Colonic mucosa (tissue), 4 donors: Measurements from ENCODE around the gene SLC49A3. TPM values are rescaled to one million over a fixed set of nuclear protein-coding genes. Genes with fewer than 3 reads are reported as not detected.

Source experiments
- DNase-seq: peaks from one replicate; pipeline ENCODE4 v3.0.0-alpha.2; 2020
- H3K27ac ChIP-seq: fragments of 200-600 bp; one replicate; pipeline ENCODE4 v1.8.0; 2021
- H3K27me3 ChIP-seq: fragments of 200-600 bp; one replicate; pipeline ENCODE4 v1.8.0; 2021
- H3K36me3 ChIP-seq: fragments of 200-600 bp; one replicate; pipeline ENCODE4 v1.8.0; 2021
- H3K4me1 ChIP-seq: fragments of 200-600 bp; one replicate; pipeline ENCODE4 v1.8.0; 2021; ENCODE audit warnings: mild to moderate bottlenecking
- H3K4me3 ChIP-seq: fragments of 200-600 bp; one replicate; pipeline ENCODE4 v1.8.0; 2021
- H3K9ac ChIP-seq, 2 donors: one replicate each; pipeline ENCODE4 v1.7.0; 2013; ENCODE audit warnings: control low read depth in 2 of 2, low read depth in 2 of 2, low read length in 2 of 2
- H3K9me3 ChIP-seq: fragments of 200-600 bp; one replicate; pipeline ENCODE4 v1.8.0; 2021
- CTCF ChIP-seq: fragments of 200-600 bp; IDR thresholded peaks from one replicate; pipeline ENCODE4 v1.8.0; 2022; ENCODE audit warnings: antibody characterized with exemption, mild to moderate bottlenecking
- intact Hi-C: fragments of 100-400 bp; cut with DNase I; formaldehyde crosslinking; loops from one replicate; pipeline ENCODE4 v1.14.1; 2022
- total RNA-seq, 2 donors: library from RNA; stranded (reverse); fragmentation: NEBNext Ultra II Directional in 1 of 2; extraction: Animal tissue kit (Norgen Biotek cat#: 25700) in 1 of 2; gene quantifications; one replicate each; pipeline ENCODE4 v1.2.1, GENCODE V29; 2021
- donor health status: healthy.
- donor health status: DM: no; HTN: no; CAD: no.
- donor health status: DM: no; HTN: no; CAD: no.

The SLC49A3 gene
- total RNA-seq, 2 donors from 2014 or later = 7.1 to 8.4 TPM

GRCh38 chr4:717601-718320, 28.8 kb upstream of the SLC49A3 start:
- H3K9me3 ChIP-seq = no peaks in the 10 kb centered on the region
- TF ChIP-seq CTCF = no peak
- H3K36me3 ChIP-seq = no peaks in the 10 kb centered on the region
- no peak overlapping the region for H3K27ac ChIP-seq
- intact Hi-C loops = no loop called here
- no peak overlapping the region for H3K4me3 ChIP-seq
- no peaks in the 10 kb centered on the region for H3K4me1 ChIP-seq
- no peak for DNase-seq
- no peaks in the 10 kb centered on the region for H3K27me3 ChIP-seq
- no peak overlapping the region for H3K9ac ChIP-seq

GRCh38 chr4:714087-714486, 25.1 kb upstream of the SLC49A3 start:
- Histone ChIP-seq H3K9ac (no peak overlapping the region), H3K36me3 (no peaks in the 10 kb centered on the region), H3K27me3 (no peaks in the 10 kb centered on the region), H3K4me1 (no peaks in the 10 kb centered on the region), H3K9me3 (no peaks in the 10 kb centered on the region), H3K4me3 (no peak overlapping the region), H3K27ac (no peak overlapping the region)
- TF ChIP-seq CTCF = no peak
- DNase-seq = no peak
- intact Hi-C loops = no loop called here

GRCh38 chr4:712916-713632, 24.1 kb upstream of the SLC49A3 start:
- Histone ChIP-seq H3K27ac (no peak overlapping the region), H3K4me1 (peaks cover 3% of the 10 kb centered on the region), H3K36me3 (no peaks in the 10 kb centered on the region), H3K27me3 (no peaks in the 10 kb centered on the region), H3K9ac (no peak overlapping the region), H3K9me3 (no peaks in the 10 kb centered on the region), H3K4me3 (no peak overlapping the region)
- TF ChIP-seq CTCF = no peak
- DNase-seq = no peak
- intact Hi-C loops = no loop called here

GRCh38 chr4:712093-712492, 23.1 kb upstream of the SLC49A3 start:
- TF ChIP-seq CTCF = no peak
- H3K9ac ChIP-seq = no peak overlapping the region
- DNase-seq = no peak
- no peak overlapping the region for H3K27ac ChIP-seq
- peaks cover 3% of the 10 kb centered on the region for H3K4me1 ChIP-seq
- H3K4me3 ChIP-seq = no peak overlapping the region
- H3K27me3 ChIP-seq = no peaks in the 10 kb centered on the region
- H3K9me3 ChIP-seq = no peaks in the 10 kb centered on the region
- H3K36me3 ChIP-seq = no peaks in the 10 kb centered on the region
- intact Hi-C loops = no loop called here

GRCh38 chr4:710916-711315, 22.0 kb upstream of the SLC49A3 start:
- intact Hi-C loops = no loop called here
- peaks cover 3% of the 10 kb centered on the region for H3K4me1 ChIP-seq

More at GRCh38 chr4:710916-711315, 22.0 kb upstream of the SLC49A3 start:
- Histone ChIP-seq H3K9me3 (no peaks in the 10 kb centered on the region), H3K27ac (no peak overlapping the region), H3K9ac (no peak overlapping the region), H3K36me3 (no peaks in the 10 kb centered on the region), H3K27me3 (no peaks in the 10 kb centered on the region), H3K4me3 (no peak overlapping the region)
- no peak for DNase-seq
- no peak for TF ChIP-seq CTCF
